ENCODE measurements around the gene FANCE.

DNA sequence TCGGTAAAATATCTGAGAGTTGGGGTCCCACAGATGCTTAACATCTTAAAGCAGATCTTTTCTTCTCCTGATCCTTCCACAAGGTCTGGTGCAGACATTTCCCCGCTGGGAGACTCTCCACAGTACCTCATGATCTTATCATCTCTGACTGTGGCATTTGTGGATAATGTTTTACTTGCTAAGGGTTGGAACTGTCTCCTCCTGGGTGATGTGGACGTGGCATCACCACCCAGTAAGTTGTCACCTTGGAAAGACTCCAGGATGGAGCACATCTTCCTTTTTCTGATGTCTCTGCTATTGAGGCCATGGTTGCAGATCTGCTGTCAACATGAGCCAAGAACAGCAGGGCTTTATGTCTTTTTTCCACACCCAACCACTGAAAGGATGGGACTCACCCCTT lies 42.0 kb upstream of the FANCE start:
- TF ChIP-seq, protein P1, sequence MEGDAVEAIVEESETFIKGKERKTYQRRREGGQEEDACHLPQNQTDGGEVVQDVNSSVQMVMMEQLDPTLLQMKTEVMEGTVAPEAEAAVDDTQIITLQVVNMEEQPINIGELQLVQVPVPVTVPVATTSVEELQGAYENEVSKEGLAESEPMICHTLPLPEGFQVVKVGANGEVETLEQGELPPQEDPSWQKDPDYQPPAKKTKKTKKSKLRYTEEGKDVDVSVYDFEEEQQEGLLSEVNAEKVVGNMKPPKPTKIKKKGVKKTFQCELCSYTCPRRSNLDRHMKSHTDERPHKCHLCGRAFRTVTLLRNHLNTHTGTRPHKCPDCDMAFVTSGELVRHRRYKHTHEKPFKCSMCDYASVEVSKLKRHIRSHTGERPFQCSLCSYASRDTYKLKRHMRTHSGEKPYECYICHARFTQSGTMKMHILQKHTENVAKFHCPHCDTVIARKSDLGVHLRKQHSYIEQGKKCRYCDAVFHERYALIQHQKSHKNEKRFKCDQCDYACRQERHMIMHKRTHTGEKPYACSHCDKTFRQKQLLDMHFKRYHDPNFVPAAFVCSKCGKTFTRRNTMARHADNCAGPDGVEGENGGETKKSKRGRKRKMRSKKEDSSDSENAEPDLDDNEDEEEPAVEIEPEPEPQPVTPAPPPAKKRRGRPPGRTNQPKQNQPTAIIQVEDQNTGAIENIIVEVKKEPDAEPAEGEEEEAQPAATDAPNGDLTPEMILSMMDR (IDR thresholded peaks at IDR 0.05) = no peak
- TF ChIP-seq POLR2A (IDR thresholded peaks at IDR 0.05) = no peak
